ENCODE measurements around the gene FKBP1A.

- TF ChIP-seq CTCF (IDR thresholded peaks at IDR 0.05) (no peak), POLR2AphosphoS5 (IDR thresholded peaks at IDR 0.05; ENCODE audit: insufficient read depth in 1 of 2, low read depth in 1 of 2) (no peak), POLR2A (IDR thresholded peaks at IDR 0.05) (no peak)
Observed at GRCh38 chr20:1424336-1424735, 31.5 kb upstream of the FKBP1A start.
